Measurements from ENCODE around the gene TMEM33. TPM values are rescaled to one million over a fixed set of nuclear protein-coding genes. Genes with fewer than 3 reads are reported as not detected.

TMEM33 gene
- total RNA-seq, 1 experiment from 2014 or later, result 82.4 TPM

- Histone ChIP-seq H3K9me2 (ENCODE audit: insufficient read depth) (no peaks in the 10 kb centered on the region), H3K27ac (ENCODE audit: low read depth, low read length) (no peak overlapping the region), H2AFZ (ENCODE audit: low read depth, low read length, poor library complexity, severe bottlenecking) (no peak overlapping the region), H3K27me3 (ENCODE audit: insufficient read depth, low read length) (no peaks in the 10 kb centered on the region), H4K20me1 (ENCODE audit: insufficient read depth) (no peaks in the 10 kb centered on the region), H3K4me2 (ENCODE audit: low read length) (no peak overlapping the region), H3K4me3 (replicated peaks in 1 of 2; ENCODE audit: low read depth in 1 of 2, low read length in 2 of 2) (no peak overlapping the region), H3K9me3 (ENCODE audit: control insufficient read depth in 1 of 2, insufficient read depth in 1 of 2, low read depth in 1 of 2, low read length in 2 of 2) (no peaks in the 10 kb centered on the region), H3K9ac (ENCODE audit: low read length) (no peak overlapping the region), H3K4me1 (ENCODE audit: control insufficient read depth in 1 of 2, insufficient read depth in 2 of 2, low read length in 2 of 2) (peaks cover 0 to 5% of the 10 kb centered on the region in 2 experiments; a peak in 1 of 4 replicates), H3K79me2 (ENCODE audit: insufficient read depth, low read length) (no peaks in the 10 kb centered on the region), H3K36me3 (ENCODE audit: control insufficient read depth in 1 of 2, insufficient read depth in 2 of 2, low read length in 2 of 2) (no peaks in the 10 kb centered on the region)
- ATAC-seq, result no peak
- intact Hi-C loops (cut with micrococcal nuclease), result no loop called here
- no peak for DNase-seq (ENCODE audit: low read depth, low spot score)
- ChIA-PET CTCF (no interaction called here), RAD21 (ENCODE audit: low non-redundant PET in 1 of 2, low total read pairs in 2 of 2, uncharacterized antibody in 2 of 2, unreplicated experiment in 2 of 2) (no interaction called here), POLR2A (no interaction called here)
- no TSS peak for BruUV-seq (replicated peaks)
- TF ChIP-seq POLR2A (IDR thresholded peaks at IDR 0.05; ENCODE audit: borderline replicate concordance, extremely low read depth, insufficient read depth, insufficient read length) (no peak), RAD21 (IDR thresholded peaks at IDR 0.05; ENCODE audit: low read depth) (no peak), ZBTB33 (IDR thresholded peaks at IDR 0.05; ENCODE audit: extremely low read depth, insufficient replicate concordance, low read length) (no peak), EZH2phosphoT487 (IDR thresholded peaks at IDR 0.05; ENCODE audit: borderline replicate concordance) (no peak), MAX (IDR thresholded peaks at IDR 0.05) (no peak), POLR2AphosphoS5 (IDR thresholded peaks at IDR 0.05; ENCODE audit: low read depth, low read length) (no peak), ZFX (IDR thresholded peaks at IDR 0.05) (no peak), TCF7L2 (IDR thresholded peaks at IDR 0.05; ENCODE audit: borderline replicate concordance, extremely low read depth, insufficient read depth, insufficient read length) (no peak)
Observed at GRCh38 chr4:41985151-41985550, 49.9 kb downstream of the TMEM33 start.

All from HCT116 (cell line).